GM19351 (cell line): ENCODE results near the gene PHF1.
A peak's percentile ranks its signal among the peaks of the same experiment; 100 is the strongest.
"Not testable (repeated sequence)": the region's sequence is repeated elsewhere in the genome, so short reads cannot be mapped to it uniquely, and the experiment has no call there.

Source experiments
- ATAC-seq: cut with Tn5 transposase; IDR thresholded peaks from one replicate; pipeline ENCODE4 v1.9.1; 2021; ENCODE audit warnings: mild to moderate bottlenecking, moderate library complexity; ENCODE audit not compliant: unreplicated experiment

PHF1 gene

DNA sequence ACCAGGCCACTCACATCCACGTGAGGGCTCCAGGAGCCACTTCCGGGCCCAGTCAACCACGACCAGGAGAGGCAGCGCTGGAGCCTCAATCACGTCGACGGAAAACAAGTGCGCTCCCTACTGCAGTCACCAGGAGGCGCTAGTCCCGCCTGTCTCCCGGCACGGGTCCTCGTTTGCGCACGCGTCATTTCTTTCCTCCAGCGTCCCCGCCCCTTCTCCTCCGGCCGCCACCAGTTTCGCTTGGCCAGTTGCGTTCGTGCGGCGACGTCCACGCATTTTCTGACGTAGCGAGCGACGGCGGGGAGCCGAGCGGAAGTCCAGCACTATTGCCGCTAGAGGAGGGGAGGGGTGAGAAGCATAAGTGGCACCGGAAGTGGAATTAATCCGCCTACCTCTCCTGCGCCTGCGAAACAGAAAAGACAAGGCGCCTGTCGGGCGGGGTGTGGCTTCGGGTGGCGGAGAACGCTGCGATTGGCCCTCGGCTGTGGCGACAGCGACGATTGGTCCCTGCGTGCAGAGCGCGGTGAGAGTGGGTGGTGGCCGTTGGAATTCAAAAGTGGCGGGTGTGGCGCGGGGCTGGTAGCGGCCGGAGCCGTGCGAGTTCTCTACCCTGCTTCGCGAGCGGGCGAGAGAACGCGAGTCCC is 19.4 kb upstream of the PHF1 start, which contains the start of gene KIFC1:
TSS of gene KIFC1 (plus strand) at position 546 of the 644 bp plus-strand sequence. CDS start 163 bp downstream, outside the sequence.
- ATAC-seq: peak; percentile 86

DNA sequence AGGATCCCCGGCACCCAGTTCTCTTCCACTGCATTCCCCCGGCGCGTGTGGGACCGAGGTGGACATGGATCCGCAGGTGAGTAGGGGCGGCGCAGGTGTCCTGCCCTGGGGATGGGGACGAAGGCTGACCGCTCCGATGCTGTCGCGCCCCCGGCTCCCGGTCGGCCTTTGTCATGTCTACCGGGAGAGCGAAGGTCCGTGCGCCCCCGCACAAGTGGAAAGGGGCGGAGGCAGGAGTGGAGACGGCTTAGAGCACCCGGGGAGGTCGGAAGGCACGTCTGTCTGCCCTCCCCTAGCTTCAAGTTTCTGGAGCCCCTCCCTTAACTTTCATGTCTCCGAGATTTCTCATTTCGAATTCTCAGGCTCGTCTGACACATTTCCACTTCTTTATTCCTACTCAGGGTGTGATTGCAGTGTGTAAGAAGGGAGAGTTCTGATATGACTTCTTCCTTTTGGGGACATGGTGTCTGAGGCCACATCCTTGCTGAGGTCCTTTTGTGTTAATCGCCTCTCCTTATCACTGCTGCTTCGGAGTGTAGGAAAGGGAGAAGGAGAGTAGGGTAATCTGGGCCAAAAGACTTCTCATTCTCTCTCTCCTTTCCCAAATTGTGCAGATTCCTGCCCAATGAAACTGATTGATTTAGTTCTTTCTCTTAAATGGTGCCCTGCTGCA is 18.8 kb upstream of the PHF1 start:
- peak; percentile 14 for ATAC-seq

- ATAC-seq: no peak
Observed at GRCh38 chr6:33392595-33392948, 18.2 kb upstream of the PHF1 start.

DNA sequence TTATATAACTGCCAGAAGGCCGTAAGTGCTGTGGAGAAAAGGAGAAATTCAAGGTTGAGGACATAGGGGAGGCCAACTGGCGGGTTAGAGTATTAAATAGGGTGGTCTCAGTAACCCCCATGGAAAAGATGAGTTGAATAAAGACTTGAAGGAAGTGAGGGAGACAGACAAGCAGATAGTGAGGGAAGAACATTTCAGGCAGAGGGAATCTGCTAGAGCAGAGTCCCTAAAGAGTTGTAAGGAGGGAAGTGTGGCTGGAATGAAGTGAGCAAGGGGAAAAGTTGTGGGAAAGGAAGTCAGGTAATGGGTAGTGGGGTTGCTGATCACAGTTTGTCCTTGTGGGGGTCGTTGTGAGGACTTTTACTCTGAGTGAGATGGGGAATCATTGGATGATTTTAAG is 17.8 kb upstream of the PHF1 start:
- ATAC-seq: no peak

DNA sequence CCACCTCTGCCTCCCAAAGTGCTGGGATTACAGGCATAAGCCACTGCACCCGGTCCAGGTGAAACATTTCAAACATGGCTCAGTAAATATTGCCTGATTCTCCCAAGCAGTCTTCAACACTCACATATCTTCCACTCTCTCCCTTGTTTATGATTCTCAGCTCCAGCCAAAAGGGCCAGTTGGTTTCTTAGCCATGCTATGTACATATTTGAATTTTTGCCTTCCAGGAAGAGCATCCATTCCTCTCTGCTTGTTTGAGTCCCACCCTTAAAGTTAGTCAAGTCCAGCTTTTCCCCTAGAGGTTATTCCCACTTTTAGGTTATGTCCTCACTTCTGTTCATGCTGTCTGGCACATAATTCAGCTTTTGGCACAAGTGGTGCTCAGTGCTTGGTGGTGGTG is 13.3 kb upstream of the PHF1 start:
- ATAC-seq: no peak

DNA sequence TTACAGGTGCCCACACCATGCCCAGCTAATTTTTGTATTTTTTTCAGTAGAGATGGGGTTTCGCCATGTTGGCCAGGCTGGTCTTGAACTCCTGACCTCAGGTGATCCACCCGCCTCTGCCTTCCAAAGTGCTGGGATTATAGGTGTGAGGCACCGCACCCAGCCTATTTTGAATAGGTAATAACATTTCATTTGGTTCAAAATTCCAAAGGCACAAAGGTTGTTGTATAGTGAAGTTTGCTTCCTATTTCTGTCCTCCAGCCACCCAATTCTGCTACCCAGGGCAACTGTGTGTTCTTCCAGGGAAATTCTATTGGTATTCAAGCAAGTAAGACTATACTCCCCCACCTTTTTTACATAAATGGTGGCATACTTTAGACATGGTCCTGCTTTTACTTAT is 12.2 kb upstream of the PHF1 start:
- not testable (repeated sequence) for ATAC-seq

DNA sequence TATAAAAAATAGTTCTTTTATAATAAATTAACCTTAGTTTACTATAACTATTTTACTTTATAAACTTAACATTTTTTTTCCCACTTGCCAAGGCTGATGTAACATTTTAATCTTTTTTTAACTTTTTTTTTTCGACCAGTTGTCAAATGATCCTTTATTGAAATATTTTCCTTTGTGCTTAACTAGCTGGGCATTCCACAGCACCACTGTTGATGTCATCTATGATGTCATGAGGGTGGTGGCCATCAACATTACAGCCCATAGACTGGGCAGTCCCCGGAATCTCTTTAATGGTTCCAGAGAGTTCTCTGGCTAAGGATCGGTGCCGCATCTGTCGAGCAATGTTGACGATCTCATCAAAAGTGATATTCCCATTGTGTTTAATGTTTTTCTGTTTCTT is 10.9 kb upstream of the PHF1 start:
- ATAC-seq: not testable (repeated sequence)

DNA sequence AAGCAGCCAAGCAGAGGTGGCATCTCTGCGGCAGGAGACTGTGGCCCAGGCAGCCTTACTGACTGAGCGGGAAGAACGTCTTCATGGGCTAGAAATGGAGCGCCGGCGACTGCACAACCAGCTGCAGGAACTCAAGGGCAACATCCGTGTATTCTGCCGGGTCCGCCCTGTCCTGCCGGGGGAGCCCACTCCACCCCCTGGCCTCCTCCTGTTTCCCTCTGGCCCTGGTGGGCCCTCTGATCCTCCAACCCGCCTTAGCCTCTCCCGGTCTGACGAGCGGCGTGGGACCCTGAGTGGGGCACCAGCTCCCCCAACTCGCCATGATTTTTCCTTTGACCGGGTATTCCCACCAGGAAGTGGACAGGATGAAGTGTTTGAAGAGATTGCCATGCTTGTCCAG is 5.9 kb upstream of the PHF1 start:
- ATAC-seq: no peak

- no peak for ATAC-seq
Observed at GRCh38 chr6:33405386-33405940, 5.4 kb upstream of the PHF1 start.

GRCh38 chr6:33406126-33406525 is 4.7 kb upstream of the PHF1 start:
- no peak for ATAC-seq

- no peak for ATAC-seq
Observed at GRCh38 chr6:33407132-33407718, 3.6 kb upstream of the PHF1 start.

DNA sequence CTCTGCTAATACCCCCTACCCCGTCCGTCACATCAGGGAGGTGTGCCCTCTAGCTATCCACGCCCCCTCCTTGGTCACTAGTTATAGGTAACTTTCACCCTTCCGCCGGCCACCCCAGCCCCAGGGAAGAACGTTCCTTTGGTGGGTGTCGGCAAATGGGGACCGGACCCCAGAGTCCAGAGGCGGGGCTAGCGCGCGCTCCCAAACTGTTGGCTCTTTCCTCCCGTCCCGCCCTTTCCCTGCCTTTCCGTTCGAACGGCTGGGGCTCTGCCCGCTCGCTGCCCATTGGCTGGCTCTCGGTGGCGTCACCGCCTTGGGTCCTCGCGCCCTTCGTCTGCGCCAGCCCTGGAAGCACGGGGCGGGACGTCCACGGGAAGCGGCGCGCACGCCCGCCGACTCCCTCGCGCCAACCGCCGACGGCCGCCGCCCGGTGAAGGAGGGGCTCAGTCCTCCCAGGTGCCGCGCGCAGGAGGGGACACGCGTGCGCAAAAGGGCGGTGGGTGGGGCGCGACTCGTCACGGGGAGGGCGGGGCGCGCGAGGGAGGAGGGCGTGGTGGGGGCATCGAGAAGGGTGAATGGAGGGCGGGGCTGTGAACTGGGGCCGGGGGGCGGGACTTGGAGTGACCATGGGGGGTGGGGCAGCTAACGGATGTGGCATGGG is 634 bp upstream of the PHF1 start:
- ATAC-seq: peak; percentile 84

DNA sequence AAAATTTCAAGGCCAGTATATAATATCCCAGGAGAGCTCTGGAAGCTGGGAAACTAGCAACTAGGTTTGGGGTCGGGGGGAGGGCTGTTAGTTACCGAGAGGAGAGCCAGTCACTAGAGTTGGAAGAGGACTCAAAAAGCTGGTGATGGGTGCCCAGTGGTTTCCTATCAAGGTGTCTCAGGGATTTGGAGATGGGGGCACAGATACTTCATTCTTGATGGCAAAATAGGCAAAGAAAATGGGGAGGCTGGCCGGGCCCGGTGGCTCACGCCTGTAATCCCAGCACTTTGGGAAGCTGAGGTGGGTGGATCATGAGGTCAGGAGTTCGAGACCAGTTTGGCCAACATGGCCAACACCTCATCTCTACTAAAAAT is 805 bp downstream of the PHF1 start:
- no peak for ATAC-seq

GRCh38 chr6:33412140-33413009 is 1.6 kb downstream of the PHF1 start:
- no peak for ATAC-seq

DNA sequence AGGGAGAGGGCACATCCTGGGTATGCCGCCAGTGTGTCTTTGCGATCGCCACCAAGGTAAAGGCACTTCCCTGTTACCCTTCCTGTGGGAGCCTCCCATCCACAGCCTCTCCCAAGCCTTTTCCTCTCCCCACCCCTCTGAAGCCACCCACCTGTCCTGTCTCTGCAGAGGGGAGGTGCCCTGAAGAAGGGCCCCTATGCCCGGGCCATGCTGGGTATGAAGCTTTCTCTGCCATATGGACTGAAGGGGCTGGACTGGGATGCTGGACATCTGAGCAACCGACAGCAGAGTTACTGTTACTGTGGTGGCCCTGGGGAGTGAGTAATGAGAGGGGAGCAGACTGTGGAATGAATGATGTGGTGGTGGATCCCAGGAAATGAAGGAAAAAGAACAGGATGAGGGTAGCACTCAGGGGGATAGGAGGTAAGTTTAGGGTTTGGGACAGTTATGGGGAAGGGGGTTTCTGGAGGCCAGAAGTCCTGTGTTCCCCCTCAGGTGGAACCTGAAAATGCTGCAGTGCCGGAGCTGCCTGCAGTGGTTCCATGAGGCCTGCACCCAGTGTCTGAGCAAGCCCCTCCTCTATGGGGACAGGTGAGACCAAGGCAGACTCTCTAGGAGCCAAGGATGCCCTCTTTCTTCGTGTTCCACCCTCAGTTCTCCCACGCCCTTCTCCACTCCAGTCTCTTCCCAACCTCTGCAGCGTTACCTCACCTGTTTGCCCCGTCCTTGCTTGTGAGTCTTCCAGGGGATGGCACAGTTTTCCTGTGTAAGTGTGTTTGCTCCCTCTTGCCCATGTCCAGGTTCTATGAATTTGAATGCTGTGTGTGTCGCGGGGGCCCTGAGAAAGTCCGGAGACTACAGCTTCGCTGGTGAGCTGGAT is 2.7 kb downstream of the PHF1 start:
- no peak for ATAC-seq

DNA sequence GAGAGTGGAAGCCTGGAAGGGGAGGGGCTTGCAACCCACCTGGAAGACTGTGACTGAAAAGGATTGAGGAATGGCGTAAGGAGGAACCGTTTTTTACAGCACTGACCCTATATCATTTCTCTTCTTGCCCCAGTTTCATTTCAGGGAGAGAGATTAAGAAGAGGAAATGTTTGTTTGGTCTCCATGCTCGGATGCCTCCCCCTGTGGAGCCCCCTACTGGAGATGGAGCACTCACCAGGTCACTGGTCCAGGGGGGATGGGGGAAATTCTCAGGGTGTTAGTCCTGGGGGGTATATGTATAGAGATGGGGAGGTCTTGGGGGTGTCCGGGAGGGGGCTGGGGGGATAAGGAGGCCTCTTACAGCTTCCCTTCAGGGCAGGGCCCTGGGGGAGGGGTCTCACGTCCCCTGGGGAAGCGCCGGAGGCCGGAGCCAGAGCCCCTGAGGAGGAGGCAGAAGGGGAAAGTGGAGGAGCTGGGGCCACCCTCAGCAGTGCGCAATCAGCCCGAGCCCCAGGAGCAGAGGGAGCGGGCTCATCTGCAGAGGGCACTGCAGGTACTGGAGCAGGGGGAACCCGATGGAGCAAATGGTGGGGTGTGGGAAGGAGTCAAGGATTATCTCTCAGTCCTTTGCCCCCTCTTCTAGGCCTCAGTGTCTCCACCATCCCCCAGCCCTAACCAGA is 3.9 kb downstream of the PHF1 start:
- ATAC-seq: no peak

DNA sequence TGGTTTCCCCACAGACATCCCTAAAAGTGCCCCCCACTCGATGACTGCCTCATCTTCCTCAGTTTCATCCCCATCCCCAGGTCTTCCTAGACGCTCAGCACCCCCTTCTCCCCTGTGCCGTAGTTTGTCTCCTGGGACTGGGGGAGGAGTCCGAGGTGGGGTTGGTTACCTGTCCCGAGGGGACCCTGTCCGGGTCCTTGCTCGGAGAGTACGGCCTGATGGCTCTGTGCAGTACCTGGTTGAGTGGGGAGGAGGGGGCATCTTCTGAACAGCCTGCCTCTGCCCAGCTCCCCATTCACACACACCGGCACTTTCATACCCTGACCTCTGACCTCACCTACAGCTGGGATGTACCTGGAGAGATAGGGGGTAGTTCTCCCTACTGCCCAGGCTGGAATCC is 5.0 kb downstream of the PHF1 start:
- ATAC-seq: no peak

DNA sequence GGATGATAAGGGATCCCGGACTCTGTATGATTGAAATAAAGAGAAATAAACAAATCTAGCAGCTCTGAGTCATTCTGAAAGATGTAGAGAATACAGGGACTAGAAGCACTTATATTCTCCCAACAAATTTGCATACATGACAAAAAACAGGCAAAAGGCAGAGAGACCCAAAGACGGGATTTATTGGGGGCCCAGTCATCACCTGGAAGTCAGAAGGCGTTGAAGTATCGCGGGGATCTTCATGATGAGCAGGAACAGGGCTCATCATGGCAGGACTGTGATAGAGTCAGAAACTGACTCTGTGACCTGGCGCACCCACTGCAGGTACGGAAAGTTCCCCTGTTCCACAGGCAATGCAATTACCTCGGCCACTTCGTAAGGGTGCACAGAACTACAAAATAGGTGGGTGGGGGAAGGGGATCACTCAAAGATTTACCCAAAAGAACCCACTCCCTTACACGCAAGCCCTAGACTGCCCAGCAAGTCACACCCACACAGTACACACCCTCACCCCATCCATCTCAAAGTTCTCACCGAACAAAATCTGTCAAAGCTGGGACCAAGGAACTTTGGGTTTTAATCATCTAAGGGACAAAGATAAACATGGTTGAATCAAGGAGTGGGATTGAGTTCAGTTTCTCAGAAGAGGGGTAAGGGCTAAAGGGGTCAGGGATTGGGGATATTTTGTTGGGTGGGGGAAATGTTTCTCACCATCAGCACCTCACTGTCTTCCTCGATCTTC is 5.7 kb downstream of the PHF1 start:
- ATAC-seq: no peak
